HEK293 (cell line): ENCODE measurements around the gene SLC2A14.

ENCODE experiments used
- YY1 ChIP-seq: fragments of 450-650 bp; formaldehyde crosslinking; IDR thresholded peaks from 2 replicates; pipeline ENCODE4 v1.5.1; 2018; ENCODE audit warnings: missing biosample characterization, missing genetic modification characterization
- ZBTB48 ChIP-seq: fragments of 450-650 bp; formaldehyde crosslinking; IDR thresholded peaks from 2 replicates; pipeline ENCODE4 v1.5.1; 2016; ENCODE audit warnings: missing biosample characterization, missing genetic modification characterization
- ZNF426 ChIP-seq: fragments of 450-650 bp; formaldehyde crosslinking; IDR thresholded peaks from 2 replicates; pipeline ENCODE4 v1.5.1; 2017; ENCODE audit warnings: missing biosample characterization, missing genetic modification characterization, mild to moderate bottlenecking, inconsistent platforms, moderate library complexity
- ZNF623 ChIP-seq: fragments of 450-650 bp; formaldehyde crosslinking; IDR thresholded peaks from 2 replicates; pipeline ENCODE4 v1.5.1; 2016; ENCODE audit warnings: missing biosample characterization, missing genetic modification characterization
- TF ChIP-seq, protein P1 (sequence below): fragments of 450-650 bp; formaldehyde crosslinking; IDR thresholded peaks from 2 replicates; pipeline ENCODE4; 2016; ENCODE audit warnings: missing biosample characterization, missing genetic modification characterization
- TF ChIP-seq, protein P2 (sequence below): fragments of 450-650 bp; formaldehyde crosslinking; IDR thresholded peaks from 2 replicates; pipeline ENCODE4 v1.5.1; 2016; ENCODE audit warnings: missing biosample characterization, missing genetic modification characterization

DNA sequence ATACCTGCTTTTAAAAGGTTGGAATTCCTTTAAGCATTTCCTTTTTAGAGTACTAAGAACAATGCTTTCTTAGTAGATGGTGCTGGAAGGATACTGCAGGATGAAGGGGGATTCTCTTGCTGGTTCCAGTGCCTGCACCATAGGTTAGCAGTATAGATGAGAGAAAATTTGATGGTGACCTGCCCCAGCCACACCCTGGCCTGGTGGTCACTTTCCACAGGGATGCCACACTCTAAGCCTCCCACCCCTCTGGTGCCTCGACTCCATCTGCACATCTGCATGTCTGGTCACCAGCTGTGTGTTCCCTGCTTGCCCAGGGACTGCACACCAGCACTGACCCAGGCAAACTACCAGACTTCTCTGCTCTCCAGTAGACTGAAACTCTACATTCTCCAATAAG lies 44.2 kb upstream of the SLC2A14 start:
- TF ChIP-seq, protein P1, sequence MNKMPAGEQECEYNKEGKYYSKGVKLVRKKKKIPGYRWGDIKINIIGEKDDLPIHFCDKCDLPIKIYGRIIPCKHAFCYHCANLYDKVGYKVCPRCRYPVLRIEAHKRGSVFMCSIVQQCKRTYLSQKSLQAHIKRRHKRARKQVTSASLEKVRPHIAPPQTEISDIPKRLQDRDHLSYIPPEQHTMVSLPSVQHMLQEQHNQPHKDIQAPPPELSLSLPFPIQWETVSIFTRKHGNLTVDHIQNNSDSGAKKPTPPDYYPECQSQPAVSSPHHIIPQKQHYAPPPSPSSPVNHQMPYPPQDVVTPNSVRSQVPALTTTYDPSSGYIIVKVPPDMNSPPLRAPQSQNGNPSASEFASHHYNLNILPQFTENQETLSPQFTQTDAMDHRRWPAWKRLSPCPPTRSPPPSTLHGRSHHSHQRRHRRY: no peak
- no peak for TF ChIP-seq ZBTB48
- TF ChIP-seq ZNF426 (tag by site-specific recombination): no peak
- TF ChIP-seq YY1: no peak
- TF ChIP-seq ZNF623 (tag by site-specific recombination): no peak
- TF ChIP-seq, protein P2, sequence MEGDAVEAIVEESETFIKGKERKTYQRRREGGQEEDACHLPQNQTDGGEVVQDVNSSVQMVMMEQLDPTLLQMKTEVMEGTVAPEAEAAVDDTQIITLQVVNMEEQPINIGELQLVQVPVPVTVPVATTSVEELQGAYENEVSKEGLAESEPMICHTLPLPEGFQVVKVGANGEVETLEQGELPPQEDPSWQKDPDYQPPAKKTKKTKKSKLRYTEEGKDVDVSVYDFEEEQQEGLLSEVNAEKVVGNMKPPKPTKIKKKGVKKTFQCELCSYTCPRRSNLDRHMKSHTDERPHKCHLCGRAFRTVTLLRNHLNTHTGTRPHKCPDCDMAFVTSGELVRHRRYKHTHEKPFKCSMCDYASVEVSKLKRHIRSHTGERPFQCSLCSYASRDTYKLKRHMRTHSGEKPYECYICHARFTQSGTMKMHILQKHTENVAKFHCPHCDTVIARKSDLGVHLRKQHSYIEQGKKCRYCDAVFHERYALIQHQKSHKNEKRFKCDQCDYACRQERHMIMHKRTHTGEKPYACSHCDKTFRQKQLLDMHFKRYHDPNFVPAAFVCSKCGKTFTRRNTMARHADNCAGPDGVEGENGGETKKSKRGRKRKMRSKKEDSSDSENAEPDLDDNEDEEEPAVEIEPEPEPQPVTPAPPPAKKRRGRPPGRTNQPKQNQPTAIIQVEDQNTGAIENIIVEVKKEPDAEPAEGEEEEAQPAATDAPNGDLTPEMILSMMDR (tag by site-specific recombination): no peak
